ENCODE results near the gene BUD23. TPM values are rescaled to one million over a fixed set of nuclear protein-coding genes. Genes with fewer than 3 reads are reported as not detected.
A peak's percentile ranks its signal among the peaks of the same experiment; 100 is the strongest.
"Not testable (repeated sequence)": the region's sequence is repeated elsewhere in the genome, so short reads cannot be mapped to it uniquely, and the experiment has no call there.

Gene BUD23
- total and polyA plus RNA-seq, 2 experiments from 2014 or later: 63.9 to 170 TPM

DNA sequence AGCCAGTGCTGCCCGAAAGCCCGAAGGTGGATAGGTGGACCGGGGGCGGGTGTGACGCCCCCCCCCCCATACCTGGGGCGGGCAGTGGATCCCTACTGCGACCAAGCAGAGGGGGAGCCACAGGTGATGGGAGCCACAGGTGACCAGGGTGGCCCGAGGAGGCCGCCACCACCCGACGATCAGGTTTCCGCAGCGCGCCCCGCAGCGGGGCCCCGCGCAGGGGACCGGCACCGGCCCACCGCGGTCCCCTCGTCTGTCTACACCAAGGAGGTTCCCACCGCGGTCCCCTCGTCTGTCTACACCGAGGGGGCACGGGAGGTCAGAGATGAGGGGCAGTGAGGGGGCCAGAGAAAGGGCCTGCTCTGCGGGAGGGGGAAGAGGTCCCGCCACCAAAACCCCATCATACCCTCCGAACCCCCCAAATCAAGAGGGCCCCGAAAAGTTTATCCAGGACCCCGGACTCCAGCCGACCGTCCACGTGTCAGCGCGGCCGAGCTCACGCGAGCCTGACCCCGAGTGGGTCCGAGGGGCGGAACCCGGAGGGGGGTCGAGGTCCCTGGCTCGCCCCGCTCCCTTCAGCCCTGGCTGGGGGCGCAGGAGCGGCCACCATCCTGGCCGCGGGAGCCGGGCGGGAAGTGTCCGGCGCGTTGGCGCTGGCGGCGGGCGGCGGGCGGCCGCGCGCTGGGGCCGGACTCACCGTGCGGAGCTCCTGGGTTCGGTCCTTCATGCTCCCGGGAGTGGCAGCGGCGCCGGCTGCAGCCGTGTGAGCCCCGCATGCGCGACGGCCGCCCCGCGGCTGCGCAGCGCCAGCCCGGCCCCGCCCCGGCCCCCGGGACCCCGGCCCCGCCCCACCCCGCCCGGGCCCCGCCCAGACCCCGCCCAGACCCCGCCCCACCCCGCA lies 35.8 kb downstream of the BUD23 start, which contains the start of gene STX1A:
Gene STX1A (minus strand): TSS at position 765 of the 901 bp plus-strand sequence. CDS start 38 bp downstream, at position 727.
- Histone ChIP-seq H3K27ac (no peak within 1 kb of the TSS), H3K4me1 (ENCODE audit: low read depth) (no peaks in the 10 kb centered on the region), H3K4me3 (peak within 1 kb of the TSS; percentile 99), H3K9me3 (ENCODE audit: low read depth) (no peaks in the 10 kb centered on the region), H3K36me3 (no peaks in the 10 kb centered on the region), H3K27me3 (peaks cover 7% of the 10 kb centered on the region)
- peak; percentile 75 to 87 for DNase-seq (ENCODE audit: low read depth in 1 of 2, low spot score in 1 of 2)
- TF ChIP-seq, protein P1, sequence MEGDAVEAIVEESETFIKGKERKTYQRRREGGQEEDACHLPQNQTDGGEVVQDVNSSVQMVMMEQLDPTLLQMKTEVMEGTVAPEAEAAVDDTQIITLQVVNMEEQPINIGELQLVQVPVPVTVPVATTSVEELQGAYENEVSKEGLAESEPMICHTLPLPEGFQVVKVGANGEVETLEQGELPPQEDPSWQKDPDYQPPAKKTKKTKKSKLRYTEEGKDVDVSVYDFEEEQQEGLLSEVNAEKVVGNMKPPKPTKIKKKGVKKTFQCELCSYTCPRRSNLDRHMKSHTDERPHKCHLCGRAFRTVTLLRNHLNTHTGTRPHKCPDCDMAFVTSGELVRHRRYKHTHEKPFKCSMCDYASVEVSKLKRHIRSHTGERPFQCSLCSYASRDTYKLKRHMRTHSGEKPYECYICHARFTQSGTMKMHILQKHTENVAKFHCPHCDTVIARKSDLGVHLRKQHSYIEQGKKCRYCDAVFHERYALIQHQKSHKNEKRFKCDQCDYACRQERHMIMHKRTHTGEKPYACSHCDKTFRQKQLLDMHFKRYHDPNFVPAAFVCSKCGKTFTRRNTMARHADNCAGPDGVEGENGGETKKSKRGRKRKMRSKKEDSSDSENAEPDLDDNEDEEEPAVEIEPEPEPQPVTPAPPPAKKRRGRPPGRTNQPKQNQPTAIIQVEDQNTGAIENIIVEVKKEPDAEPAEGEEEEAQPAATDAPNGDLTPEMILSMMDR (IDR thresholded peaks at IDR 0.05; ENCODE audit: low read depth, low read length): no peak

DNA sequence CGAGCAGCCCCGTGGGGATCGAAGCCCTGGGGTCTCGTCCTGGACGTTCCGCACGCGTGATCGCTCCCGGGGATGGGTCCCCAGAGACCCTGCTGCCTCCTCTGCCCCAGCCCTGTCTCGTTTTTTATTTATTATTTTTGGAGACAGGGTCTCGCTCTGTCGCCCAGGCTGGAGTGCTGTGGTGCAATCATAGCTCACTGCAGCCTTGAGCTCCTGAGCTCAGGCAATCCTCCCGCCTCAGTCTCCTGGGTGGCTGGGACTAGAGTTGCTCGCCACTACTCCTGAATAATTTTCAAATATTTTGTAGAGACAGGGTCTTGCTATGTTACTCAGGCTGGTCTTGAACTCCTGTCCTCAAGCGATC lies 36.4 kb downstream of the BUD23 start:
- Histone ChIP-seq H3K4me3 (peak overlapping the region; percentile 99), H3K27me3 (peaks cover 7% of the 10 kb centered on the region), H3K4me1 (ENCODE audit: low read depth) (no peaks in the 10 kb centered on the region), H3K9me3 (ENCODE audit: low read depth) (no peaks in the 10 kb centered on the region), H3K27ac (no peak overlapping the region), H3K36me3 (no peaks in the 10 kb centered on the region)
- TF ChIP-seq, protein P1 (IDR thresholded peaks at IDR 0.05; ENCODE audit: low read depth, low read length): no peak
- DNase-seq (ENCODE audit: low read depth in 1 of 2, low spot score in 1 of 2): no peak

DNA sequence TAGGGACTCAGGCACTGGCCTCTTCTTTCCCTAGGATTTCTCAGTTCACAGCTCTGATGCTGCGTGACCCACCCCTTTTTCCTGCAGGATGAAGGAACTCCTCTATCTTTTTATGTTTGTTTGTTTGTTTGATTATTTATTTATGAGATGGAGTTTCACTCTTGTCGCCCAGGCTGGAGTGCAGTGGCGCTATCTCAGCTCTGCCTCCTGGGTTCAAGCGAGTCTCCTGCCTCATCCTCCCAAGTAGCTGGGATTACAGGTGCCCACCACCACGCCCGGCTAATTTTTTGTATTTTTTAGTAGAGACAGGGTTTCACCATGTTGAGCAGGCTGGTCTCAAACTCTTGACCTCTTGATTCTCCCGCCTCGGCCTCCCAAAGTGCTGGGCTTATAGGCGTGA lies 37.0 kb downstream of the BUD23 start:
- H3K27ac ChIP-seq; H3K36me3 ChIP-seq; H3K27me3 ChIP-seq; H3K4me1 ChIP-seq (ENCODE audit: low read depth); H3K4me3 ChIP-seq; H3K9me3 ChIP-seq (ENCODE audit: low read depth); DNase-seq (ENCODE audit: low read depth in 1 of 2, low spot score in 1 of 2): not testable (repeated sequence)

DNA sequence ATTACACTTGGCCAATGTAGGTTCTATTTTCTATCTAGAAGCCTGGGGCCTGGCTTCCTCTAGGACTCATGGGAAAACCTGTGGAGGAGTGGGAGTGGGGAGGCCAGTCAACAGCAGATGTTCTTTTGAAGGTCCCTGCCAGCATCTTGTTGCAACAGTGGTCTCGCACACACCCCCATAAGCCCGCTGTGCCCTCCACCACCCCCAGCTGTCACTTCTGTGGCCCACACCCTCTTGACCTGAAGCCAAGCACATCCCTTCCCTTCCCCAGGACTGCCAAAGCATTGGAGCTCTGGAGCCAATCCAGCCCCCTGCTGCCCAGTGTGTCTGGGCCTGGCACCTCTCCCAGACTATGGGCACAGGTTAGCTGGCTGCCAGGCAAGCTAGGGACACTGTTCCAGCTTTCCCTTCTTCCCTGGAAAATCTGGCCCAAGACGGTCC lies 38.0 kb downstream of the BUD23 start:
- TF ChIP-seq, protein P1 (IDR thresholded peaks at IDR 0.05; ENCODE audit: low read depth, low read length): no peak
- Histone ChIP-seq H3K9me3 (ENCODE audit: low read depth) (no peaks in the 10 kb centered on the region), H3K27me3 (peaks cover 7% of the 10 kb centered on the region), H3K36me3 (no peaks in the 10 kb centered on the region), H3K27ac (no peak overlapping the region), H3K4me3 (no peak overlapping the region), H3K4me1 (ENCODE audit: low read depth) (no peaks in the 10 kb centered on the region)
- no peak for DNase-seq (ENCODE audit: low read depth in 1 of 2, low spot score in 1 of 2)

DNA sequence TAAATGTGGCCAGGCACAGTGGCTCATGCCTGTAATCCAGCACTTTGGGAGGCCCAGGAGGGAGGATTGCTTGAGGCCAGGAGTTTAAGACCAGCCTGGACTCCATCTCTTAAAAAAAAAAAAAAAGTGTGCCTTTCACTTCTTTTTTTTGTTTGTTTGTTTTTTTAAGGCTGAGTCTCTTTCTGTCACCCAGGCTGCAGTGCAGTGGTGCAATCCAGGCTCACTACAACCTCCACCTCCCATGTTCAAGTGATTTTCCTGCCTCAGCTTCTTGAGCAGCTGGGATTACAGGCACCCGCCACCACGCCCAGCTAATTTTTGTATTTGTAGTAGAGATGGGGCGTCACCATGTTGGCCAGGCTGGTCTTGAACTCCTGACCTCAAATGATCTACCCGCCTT lies 38.8 kb downstream of the BUD23 start:
- not testable (repeated sequence) for H3K36me3 ChIP-seq; H3K27ac ChIP-seq; H3K4me3 ChIP-seq; H3K9me3 ChIP-seq (ENCODE audit: low read depth); DNase-seq (ENCODE audit: low read depth in 1 of 2, low spot score in 1 of 2); H3K27me3 ChIP-seq; H3K4me1 ChIP-seq (ENCODE audit: low read depth)

DNA sequence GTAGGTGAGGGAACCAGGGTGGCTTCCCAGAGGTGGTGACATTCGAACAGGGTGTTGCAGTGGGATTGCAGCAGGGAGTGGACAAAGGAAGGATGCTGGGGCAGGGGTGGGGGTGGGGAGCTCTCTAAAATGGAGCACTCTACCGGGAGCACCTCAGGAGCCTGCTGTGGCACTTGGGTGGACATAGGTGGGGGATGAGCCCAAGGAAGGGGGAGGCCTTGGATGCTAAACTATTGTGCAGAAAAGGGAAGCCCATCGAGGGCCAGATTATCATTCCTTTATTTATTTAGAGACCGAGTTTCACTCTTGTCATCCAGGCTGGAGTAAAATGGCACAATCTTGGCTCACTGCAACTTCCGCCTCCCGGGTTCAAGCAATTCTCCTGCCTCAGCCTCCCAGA lies 39.4 kb downstream of the BUD23 start:
- H3K27ac ChIP-seq: no peak overlapping the region
- no peak for DNase-seq (ENCODE audit: low read depth in 1 of 2, low spot score in 1 of 2)
- TF ChIP-seq, protein P1 (IDR thresholded peaks at IDR 0.05; ENCODE audit: low read depth, low read length): no peak
- H3K36me3 ChIP-seq: no peaks in the 10 kb centered on the region
- H3K9me3 ChIP-seq (ENCODE audit: low read depth): no peaks in the 10 kb centered on the region
- H3K4me1 ChIP-seq (ENCODE audit: low read depth): no peaks in the 10 kb centered on the region
- no peak overlapping the region for H3K4me3 ChIP-seq
- H3K27me3 ChIP-seq: peaks cover 7% of the 10 kb centered on the region

Measured in cardiac muscle cell (in vitro differentiated cells and primary cell).